ENCODE results near the gene PCCA.
"Not testable (repeated sequence)": the region's sequence is repeated elsewhere in the genome, so short reads cannot be mapped to it uniquely, and the experiment has no call there.

Gene PCCA

GRCh38 chr13:100097821-100098220 is 8.9 kb downstream of the PCCA start:
- no peak for DNase-seq

- no peak for DNase-seq
Measured at GRCh38 chr13:100098445-100099116, 9.7 kb downstream of the PCCA start.

DNA sequence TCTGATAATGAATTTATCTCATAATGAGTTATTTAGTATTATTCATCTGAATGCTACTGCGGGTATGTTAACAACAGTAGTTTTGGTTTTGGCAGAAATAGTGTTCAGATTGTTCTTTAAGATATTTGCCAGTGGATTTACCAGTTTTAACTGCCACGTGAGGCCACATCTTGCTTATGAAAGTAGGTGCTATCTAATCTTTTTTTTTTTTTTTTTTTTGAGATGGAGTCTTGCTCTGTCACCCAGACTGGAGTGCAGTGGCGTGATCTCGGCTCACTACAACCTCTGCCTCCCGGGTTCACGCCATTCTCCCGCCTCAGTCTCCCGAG is 10.2 kb downstream of the PCCA start:
- DNase-seq = not testable (repeated sequence)

DNA sequence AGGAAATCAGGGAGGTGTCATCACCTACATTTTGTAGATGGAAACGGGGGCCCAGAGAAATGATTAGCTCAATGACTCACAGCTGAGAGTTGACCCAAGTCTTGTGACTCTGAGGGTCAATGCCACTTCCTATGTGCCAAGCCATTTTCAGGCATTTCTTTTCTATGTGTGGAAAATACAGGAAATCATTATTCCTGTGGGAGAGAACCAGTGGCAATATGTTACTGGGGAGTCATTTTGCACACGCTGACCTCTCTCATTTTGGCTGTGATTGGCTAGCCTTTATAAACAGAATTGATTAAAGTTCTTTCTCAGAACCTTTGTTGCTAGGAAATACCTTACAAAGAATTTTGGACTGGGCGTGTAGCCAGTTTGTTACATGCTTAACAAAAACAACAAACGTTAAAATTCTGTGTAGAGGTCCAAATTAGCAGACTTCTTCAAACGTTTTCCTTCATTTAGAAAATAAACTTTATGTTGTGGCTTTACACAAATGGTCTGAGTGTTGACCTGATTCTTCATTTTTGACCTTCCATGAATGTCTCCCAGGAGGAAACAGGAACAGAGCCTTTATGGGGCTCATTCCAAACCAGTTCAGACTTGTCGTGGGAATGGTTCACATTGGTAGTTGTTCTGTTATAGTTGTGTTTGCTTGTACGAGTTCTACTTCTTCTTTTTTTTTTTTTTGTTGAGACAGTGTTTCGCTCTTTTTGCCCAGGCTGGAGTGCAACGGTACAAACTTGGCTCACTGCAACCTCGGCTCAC is 11.4 kb downstream of the PCCA start:
- DNase-seq = no peak

DNA sequence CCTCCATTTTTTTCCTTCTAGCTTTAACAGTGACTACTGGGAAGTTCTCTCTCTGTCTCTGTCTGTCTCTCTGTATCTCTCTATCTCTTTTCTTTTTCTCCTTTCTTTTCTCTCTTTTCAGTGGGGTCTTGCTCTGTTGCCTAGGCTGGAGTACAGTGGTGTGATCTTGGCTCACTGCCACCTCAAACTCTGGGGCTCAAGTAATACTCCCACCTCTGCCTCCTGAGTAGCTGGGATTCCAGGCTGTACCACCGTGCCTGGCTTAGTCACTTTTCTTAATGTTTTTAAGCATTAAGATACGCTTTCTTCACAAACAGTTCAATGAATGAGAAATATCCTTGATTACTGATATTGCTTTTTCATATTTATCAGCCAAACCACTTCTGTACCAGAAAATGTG is 13.1 kb downstream of the PCCA start:
- no peak for DNase-seq

DNA sequence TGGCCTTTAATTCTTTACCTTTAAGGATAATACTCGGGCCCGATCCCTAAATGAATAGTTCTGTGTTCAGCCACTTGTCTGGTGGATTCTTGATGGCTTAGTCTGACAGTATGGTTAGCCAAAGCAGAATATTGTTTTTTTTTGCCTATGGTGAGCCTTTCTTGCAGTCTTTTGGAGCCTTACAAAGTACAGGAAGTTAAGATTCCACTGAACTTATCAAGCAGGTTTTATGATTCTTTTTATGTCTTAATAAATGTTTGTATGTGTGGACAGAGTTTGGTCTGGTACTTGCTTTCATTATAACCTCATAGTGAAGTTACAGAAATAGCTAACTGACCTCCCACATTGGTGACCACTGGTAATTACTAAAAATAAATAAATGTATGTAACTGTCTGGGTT is 17.1 kb downstream of the PCCA start:
- no peak for DNase-seq

DNA sequence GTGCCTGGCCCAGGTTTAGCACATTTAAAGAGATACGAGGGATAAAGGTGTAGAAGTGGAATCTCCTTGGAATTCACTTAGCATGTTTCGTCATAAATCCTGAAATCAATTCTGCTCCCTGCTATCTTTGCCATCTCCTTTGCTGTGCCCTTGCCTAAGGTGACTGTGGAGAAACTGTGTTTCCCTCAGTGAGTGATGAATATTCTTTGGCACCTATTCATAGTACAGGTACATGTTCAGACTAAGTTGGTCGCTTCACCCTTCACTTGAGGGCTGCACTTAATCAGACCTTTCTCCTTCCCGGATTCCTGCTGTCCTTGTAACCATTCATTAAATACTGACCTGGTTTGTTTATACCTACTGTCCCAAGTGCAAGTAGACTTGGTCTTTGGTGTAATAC is 17.8 kb downstream of the PCCA start:
- no peak for DNase-seq

DNA sequence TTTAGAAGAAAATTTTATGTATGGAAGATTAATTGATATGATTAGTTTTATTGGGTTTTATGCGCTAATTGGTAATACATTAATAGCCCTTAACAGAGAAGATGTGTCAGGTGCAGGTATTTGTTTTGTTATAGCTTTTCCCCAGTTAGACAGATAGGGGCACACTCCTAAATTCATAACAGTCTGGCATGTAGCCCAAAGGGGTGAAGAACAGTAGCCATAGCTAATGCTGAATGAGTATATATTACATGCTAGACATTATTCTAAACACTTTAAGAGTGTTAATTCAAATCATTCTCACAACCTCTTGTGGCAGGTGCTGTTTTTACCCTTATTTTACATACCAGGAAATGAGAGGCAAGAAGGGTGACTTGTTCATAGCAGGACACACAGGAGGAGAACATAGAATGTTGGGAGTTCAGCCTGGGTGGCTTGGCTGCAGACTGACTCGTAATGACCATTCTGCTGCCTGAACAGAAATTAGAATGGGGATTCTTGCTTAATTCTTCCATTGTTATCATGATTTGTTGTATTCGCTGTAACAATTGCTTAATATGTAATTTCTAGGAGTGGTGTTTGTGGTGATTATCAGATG is 20.1 kb downstream of the PCCA start:
- no peak for DNase-seq

- no peak for DNase-seq
Measured at GRCh38 chr13:100110269-100110668, 21.4 kb downstream of the PCCA start.

GRCh38 chr13:100112186-100112838 is 23.4 kb downstream of the PCCA start:
- DNase-seq = no peak

DNA sequence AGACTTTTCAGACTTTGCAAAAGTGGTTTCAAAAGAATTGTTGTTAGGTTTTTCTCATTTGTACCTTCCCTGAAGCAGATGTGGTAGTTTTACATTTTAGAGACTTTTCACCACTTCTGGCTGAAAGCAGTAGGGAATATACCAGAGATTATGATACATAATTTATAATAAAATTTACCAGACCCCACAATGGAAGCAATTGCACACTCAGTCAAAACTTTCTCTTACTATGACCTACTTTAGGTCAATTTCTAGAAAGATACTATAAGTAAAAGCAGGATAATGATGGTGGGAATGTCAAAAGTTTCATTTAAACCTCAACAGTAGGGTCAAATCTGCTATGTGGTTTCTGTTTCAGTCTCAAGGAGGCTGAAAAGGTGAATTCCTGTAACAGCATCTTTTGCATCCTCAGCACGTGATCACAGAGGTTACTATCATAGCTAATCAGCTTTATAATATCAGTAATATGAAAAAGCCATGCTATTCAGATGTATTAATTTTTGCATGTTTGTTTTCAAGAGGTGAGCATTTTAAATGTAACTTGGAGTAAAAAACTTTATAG is 26.9 kb downstream of the PCCA start:
- no peak for DNase-seq

- no peak for DNase-seq
Measured at GRCh38 chr13:100124265-100124664, 35.4 kb downstream of the PCCA start.

- no peak for DNase-seq
Measured at GRCh38 chr13:100125946-100126345, 37.1 kb downstream of the PCCA start.

DNA sequence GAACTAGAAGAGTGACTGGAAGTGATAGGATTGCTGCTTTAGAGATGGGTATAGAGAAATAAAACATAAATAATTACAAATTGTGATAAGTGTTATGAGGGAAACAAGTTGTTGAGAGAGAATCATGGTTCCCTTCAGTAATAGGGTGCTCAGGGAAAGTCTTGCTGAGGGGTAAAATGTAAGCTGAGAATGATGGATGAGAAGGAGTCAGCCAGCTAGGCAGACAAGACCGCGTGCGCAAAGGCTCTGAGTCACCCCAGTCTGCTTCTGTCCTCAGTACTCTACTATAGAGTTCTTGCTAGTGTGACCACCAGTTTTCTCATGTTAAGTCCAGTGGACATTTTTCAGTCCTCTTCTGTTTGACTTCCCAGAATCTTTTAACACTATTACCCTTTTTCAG is 39.5 kb downstream of the PCCA start:
- DNase-seq = no peak

DNA sequence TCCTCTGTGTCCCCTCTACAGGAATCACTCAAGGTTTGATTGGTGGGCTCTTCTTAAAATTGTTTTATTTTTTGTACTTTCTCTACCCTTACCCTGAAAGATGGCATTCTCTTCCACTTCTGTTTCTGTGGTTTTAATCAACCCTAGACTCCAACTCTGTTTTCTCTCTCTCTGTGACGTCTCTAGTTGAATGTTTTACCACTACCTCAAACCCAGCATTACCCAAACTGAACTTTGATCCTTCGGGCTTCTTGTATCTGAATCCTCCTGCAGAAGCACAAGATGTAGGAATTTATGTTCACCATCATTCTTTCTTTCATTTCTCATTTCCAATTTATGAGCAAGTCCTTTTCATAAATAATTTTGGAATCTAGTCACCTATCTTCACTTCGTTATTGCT is 39.9 kb downstream of the PCCA start:
- DNase-seq = no peak

GRCh38 chr13:100129605-100130004 is 40.7 kb downstream of the PCCA start:
- no peak for DNase-seq

DNA sequence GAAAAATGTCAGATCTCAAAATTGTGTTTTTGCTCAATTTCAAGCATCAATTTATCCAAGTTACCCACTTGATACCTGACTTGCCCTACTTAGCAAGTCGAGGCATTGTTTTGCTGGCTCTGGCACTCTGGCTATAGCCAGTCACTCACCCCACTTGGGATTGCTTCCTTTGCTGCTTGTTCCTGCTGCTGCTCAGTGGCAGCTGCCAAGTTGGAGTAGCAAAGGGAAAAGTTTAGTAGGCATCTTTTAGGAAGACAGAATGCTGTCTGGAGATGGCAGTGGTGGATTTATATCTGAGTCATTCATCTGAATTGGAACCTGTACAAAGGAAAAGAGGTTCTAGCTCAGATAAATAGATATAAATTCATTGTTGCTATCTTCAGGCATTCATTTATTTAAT is 41.2 kb downstream of the PCCA start:
- no peak for DNase-seq

DNA sequence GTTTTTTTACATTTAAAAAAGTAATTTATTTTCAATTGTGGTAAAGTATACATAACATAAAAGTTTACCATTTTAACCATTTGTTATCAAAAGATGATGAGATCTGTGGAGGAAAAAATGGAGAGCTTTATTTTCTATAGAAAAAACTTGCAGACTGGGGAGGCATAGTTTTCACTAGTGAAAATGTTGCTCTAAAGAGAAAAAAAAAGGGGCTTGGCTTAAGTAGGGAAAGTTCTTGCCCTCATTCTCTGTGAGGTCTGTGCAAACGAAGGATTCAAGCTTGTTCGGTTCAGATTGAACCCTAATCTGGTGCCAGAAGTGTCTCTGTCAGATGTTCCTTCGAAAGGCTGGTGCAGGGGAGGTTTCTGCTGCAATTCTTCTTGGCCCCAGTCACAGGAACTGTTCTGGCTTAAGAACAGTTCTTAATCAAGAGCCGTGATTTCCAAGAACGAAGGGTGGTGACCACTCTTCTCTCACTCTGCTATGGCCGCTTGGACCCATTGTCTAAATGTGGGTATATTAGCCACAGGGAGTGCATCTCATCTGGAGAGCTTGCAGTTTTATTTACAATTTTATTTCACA is 42.1 kb downstream of the PCCA start:
- no peak for DNase-seq

DNA sequence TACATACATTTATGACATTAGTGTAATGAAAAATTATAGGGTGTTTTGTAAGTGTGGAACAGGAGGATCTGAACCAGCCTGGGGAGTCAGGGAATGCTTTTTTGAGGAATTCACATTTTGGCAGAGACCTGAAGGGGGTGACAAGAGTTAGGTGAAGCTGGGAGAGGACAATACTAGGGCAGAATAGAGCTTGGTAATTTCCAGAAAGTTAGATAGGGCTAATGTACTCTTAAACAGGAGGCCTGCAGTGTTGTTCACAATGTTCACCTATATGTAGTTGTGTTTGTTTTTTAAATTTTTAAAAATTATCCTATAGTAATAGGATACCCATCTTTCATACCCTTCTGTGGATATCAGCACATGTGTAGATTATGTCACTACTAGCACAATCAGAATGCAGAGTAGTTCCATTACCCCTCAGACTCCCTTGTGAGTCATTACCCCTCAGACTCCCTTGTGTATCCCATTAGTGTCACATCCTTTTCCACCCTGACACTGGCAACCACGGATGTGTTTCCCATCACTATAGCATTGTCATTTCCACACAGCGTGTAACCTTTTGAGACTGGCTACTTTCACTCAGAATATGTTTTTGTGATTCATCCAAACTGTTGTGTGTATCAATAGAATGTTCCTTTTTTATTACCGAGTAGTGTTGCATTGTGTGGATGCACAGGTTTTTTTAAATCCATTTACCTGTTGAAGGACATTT is 43.1 kb downstream of the PCCA start:
- DNase-seq = peak in 1 of 4 experiments; percentile 4

DNA sequence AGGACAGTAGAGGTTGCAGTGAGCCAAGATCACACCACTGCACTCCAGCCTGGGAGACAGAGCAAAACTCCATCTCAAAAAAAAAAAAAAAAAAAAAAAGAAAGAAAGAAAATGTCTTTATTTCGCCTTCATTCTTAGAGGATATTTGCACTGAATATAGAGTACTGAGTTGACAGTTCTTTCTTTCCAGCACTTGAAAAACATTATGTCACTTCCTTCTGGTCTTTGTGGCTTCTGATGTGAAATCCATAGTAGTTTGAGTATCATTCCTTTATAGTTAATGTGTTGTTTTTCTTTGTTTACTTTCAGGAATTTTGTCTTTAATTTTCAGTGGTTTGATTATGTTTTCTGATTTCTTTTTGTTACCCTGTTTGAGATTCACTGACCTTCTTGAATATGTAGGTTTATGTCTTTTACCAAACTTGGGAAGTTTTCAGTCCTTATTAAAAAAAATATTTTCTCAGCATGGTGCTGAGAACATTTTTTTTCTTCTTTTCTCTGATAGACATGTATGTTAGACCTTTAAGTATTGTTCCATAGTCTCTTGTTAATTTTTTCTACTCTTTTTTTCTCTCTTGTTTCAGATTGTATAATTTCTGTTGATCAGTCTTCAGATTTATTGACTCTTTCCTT is 50.1 kb downstream of the PCCA start:
- DNase-seq = no peak

GRCh38 chr13:100139817-100140216 is 50.9 kb downstream of the PCCA start:
- no peak for DNase-seq

- DNase-seq = no peak
Measured at GRCh38 chr13:100140441-100140840, 51.5 kb downstream of the PCCA start.

All from activated CD4-positive, CD25-positive, alpha-beta regulatory T cell (primary cell).